Right renal cortex interstitium (tissue), 3 donors: Measurements from ENCODE around the gene TTC39C. TPM values are rescaled to one million over a fixed set of nuclear protein-coding genes. Genes with fewer than 3 reads are reported as not detected.

Experiments
- DNase-seq, 3 donors: peaks; one replicate each; pipeline ENCODE4 v3.0.0-alpha.2; 2013; ENCODE audit warnings: low read depth in 3 of 3, low spot score in 2 of 3
- polyA plus RNA-seq, 3 donors: library from polyadenylated mRNA; unstranded; fragments of 120-200 nt; gene quantifications; one replicate each; pipeline ENCODE4 v1.2.1, GENCODE V29; 2013; ENCODE audit not compliant: insufficient read length in 3 of 3

The TTC39C gene
- polyA plus RNA-seq, 3 donors, result 6.9 to 9.3 (median 6.9) TPM

- no peak for DNase-seq
Measured at GRCh38 chr18:24075767-24076597, 61.4 kb downstream of the TTC39C start.

- no peak for DNase-seq
Measured at GRCh38 chr18:24076950-24077349, 62.4 kb downstream of the TTC39C start.

- DNase-seq, result no peak
Measured at GRCh38 chr18:24078391-24078790, 63.8 kb downstream of the TTC39C start.

- no peak for DNase-seq
Measured at GRCh38 chr18:24080861-24081260, 66.3 kb downstream of the TTC39C start.

GRCh38 chr18:24083550-24083949 is 69.0 kb downstream of the TTC39C start:
- no peak for DNase-seq

GRCh38 chr18:24086082-24086481 is 71.5 kb downstream of the TTC39C start:
- DNase-seq, result no peak

- no peak for DNase-seq
Measured at GRCh38 chr18:24089076-24089475, 74.5 kb downstream of the TTC39C start.

- no peak for DNase-seq
Measured at GRCh38 chr18:24089515-24090337, 75.2 kb downstream of the TTC39C start.

GRCh38 chr18:24090876-24091275 is 76.3 kb downstream of the TTC39C start:
- DNase-seq, result no peak

- no peak for DNase-seq
Measured at GRCh38 chr18:24094561-24094960, 80.0 kb downstream of the TTC39C start.

GRCh38 chr18:24095976-24096375 is 81.4 kb downstream of the TTC39C start:
- no peak for DNase-seq

GRCh38 chr18:24103320-24104021 is 88.9 kb downstream of the TTC39C start:
- no peak for DNase-seq

GRCh38 chr18:24104486-24104885 is 89.9 kb downstream of the TTC39C start:
- DNase-seq, result no peak

- DNase-seq, result no peak
Measured at GRCh38 chr18:24108641-24109040, 94.1 kb downstream of the TTC39C start.

GRCh38 chr18:24111936-24112335 is 97.4 kb downstream of the TTC39C start:
- DNase-seq, result no peak

GRCh38 chr18:24112464-24112863 is 97.9 kb downstream of the TTC39C start:
- no peak for DNase-seq

- DNase-seq, result no peak
Measured at GRCh38 chr18:24112874-24113615, 98.5 kb downstream of the TTC39C start.

GRCh38 chr18:24114924-24115549 is 100.5 kb downstream of the TTC39C start:
- no peak for DNase-seq

- no peak for DNase-seq
Measured at GRCh38 chr18:24115628-24116027, 101.1 kb downstream of the TTC39C start.
